NB4 (cell line): ENCODE measurements around the gene RARB.

Experiments used
- MYC ChIP-seq: IDR thresholded peaks from 2 replicates; pipeline ENCODE4 v1.6.1; 2011; ENCODE audit warnings: low read depth, low read length
- POLR2A ChIP-seq: IDR thresholded peaks from 2 replicates; pipeline ENCODE4 v1.6.1; 2011; ENCODE audit warnings: mild to moderate bottlenecking; ENCODE audit not compliant: insufficient read length; ENCODE audit errors: extremely low read depth
- TF ChIP-seq, protein P1 (sequence below): IDR thresholded peaks from one replicate; pipeline ENCODE4 v1.5.1; 2012; ENCODE audit warnings: low read depth, low read length
- TF ChIP-seq, protein P2 (sequence below): IDR thresholded peaks from 2 replicates; pipeline ENCODE4 v1.6.1; 2011; ENCODE audit warnings: low read depth, low read length

DNA sequence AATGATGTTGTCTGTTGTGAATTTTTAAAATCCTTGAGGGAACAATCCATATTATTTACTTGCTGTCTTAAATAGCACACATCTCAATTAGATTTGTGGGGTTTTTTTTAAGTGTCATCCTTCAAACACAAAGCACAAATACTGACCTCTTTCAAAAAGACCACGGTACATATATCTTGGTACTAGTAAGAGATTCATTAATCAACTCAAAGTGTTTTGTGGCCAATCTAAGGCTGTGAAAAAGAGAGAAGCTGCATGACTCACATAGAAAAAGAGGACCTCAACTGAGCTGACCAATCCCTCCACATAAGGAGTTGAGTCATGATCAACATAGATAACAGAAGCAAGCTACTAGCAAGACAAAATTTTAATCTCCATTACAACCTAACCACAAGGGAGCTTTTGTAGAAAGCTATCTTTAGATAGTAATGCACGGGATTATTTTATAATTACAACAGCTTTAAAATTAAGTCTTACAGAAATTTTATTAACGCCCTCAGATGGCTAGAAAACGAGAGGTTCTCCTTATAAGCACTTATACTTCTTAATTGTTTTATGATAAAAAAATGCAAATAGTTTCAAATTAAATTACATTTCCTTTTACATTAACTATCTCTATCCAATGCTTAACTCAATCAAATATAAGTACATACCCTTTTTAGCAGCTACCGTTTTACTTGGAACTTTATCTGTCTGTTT lies 176.2 kb downstream of the RARB start:
- TF ChIP-seq POLR2A, result no peak
- TF ChIP-seq, protein P1, sequence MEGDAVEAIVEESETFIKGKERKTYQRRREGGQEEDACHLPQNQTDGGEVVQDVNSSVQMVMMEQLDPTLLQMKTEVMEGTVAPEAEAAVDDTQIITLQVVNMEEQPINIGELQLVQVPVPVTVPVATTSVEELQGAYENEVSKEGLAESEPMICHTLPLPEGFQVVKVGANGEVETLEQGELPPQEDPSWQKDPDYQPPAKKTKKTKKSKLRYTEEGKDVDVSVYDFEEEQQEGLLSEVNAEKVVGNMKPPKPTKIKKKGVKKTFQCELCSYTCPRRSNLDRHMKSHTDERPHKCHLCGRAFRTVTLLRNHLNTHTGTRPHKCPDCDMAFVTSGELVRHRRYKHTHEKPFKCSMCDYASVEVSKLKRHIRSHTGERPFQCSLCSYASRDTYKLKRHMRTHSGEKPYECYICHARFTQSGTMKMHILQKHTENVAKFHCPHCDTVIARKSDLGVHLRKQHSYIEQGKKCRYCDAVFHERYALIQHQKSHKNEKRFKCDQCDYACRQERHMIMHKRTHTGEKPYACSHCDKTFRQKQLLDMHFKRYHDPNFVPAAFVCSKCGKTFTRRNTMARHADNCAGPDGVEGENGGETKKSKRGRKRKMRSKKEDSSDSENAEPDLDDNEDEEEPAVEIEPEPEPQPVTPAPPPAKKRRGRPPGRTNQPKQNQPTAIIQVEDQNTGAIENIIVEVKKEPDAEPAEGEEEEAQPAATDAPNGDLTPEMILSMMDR, result no peak
- TF ChIP-seq, protein P2, sequence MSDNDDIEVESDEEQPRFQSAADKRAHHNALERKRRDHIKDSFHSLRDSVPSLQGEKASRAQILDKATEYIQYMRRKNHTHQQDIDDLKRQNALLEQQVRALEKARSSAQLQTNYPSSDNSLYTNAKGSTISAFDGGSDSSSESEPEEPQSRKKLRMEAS, result no peak
- no peak for TF ChIP-seq MYC
